Raji (cell line): ENCODE measurements around the gene KLF16.

Experiments
- POLR2A ChIP-seq: IDR thresholded peaks from 2 replicates; pipeline ENCODE4 v1.6.1; 2011; ENCODE audit warnings: low read depth, low read length, control low read depth; ENCODE audit not compliant: insufficient read depth

KLF16 gene

GRCh38 chr19:1852581-1853128 is 10.7 kb downstream of the KLF16 start:
- TF ChIP-seq POLR2A: no peak

GRCh38 chr19:1851654-1852580 is 11.5 kb downstream of the KLF16 start:
- no peak for TF ChIP-seq POLR2A

GRCh38 chr19:1850809-1851653 is 12.3 kb downstream of the KLF16 start:
- no peak for TF ChIP-seq POLR2A

GRCh38 chr19:1849886-1850398 is 13.4 kb downstream of the KLF16 start:
- no peak for TF ChIP-seq POLR2A

- TF ChIP-seq POLR2A: no peak
Observed at GRCh38 chr19:1849132-1849474, 14.3 kb downstream of the KLF16 start.

- TF ChIP-seq POLR2A: peak; percentile 49
Observed at GRCh38 chr19:1848399-1849131, 14.8 kb downstream of the KLF16 start, which contains the start of gene REXO1. Gene REXO1, minus strand, starts transcription at chr19:1848483. Its CDS starts 125 bp downstream, at chr19:1848358.

- no peak for TF ChIP-seq POLR2A
Observed at GRCh38 chr19:1847684-1848398, 15.5 kb downstream of the KLF16 start.

- no peak; the same call in 1 of the 2 replicates for TF ChIP-seq POLR2A
Observed at GRCh38 chr19:1847348-1847683, 16.1 kb downstream of the KLF16 start.

- TF ChIP-seq POLR2A: no peak
Observed at GRCh38 chr19:1846517-1847204, 16.7 kb downstream of the KLF16 start.

- TF ChIP-seq POLR2A: no peak
Observed at GRCh38 chr19:1845642-1846041, 17.7 kb downstream of the KLF16 start.

GRCh38 chr19:1845125-1845515 is 18.3 kb downstream of the KLF16 start:
- TF ChIP-seq POLR2A: no peak

GRCh38 chr19:1844513-1845124 is 18.8 kb downstream of the KLF16 start:
- no peak for TF ChIP-seq POLR2A
